GM12878 (cell line): ENCODE results near the gene NIPSNAP3A. TPM values are rescaled to one million over a fixed set of nuclear protein-coding genes. Genes with fewer than 3 reads are reported as not detected.

Experiments
- CHD4 ChIP-seq: fragments of 200-600 bp; sonication (generic); IDR thresholded peaks from 2 replicates; pipeline ENCODE4 v1.6.1; 2016; ENCODE audit warnings: mild to moderate bottlenecking
- CUX1 ChIP-seq: IDR thresholded peaks from 2 replicates; pipeline ENCODE4 v1.6.1; 2012; ENCODE audit warnings: improper control_type of control experiment, low read depth, low read length; ENCODE audit not compliant: insufficient replicate concordance
- E2F4 ChIP-seq: IDR thresholded peaks from 2 replicates; pipeline ENCODE4 v1.6.1; 2012; ENCODE audit warnings: low read depth, low read length, improper control_type of control experiment
- EED ChIP-seq: sonication (generic); IDR thresholded peaks from 2 replicates; pipeline ENCODE4 v1.6.1; 2016; ENCODE audit warnings: antibody characterized with exemption, low read depth
- EGR1 ChIP-seq, 2 experiments: IDR thresholded peaks; 1 replicate in 1 of 2; 2 replicates in 1 of 2; pipeline ENCODE4 v1.6.1; 2011 to 2012; ENCODE audit warnings: low read depth in 2 of 2, low read length in 2 of 2, borderline replicate concordance in 1 of 2, mild to moderate bottlenecking in 1 of 2, moderate library complexity in 1 of 2
- MYB ChIP-seq: fragments of 150-350 bp; IDR thresholded peaks from 2 replicates; pipeline ENCODE4 v1.6.1; 2014; ENCODE audit warnings: mild to moderate bottlenecking, low read depth, low read length, borderline replicate concordance
- NFXL1 ChIP-seq: fragments of 450-650 bp; IDR thresholded peaks from 2 replicates; pipeline ENCODE4 v1.6.1; 2017; ENCODE audit warnings: antibody characterized with exemption, mild to moderate bottlenecking, borderline replicate concordance
- NR2C1 ChIP-seq: fragments of 450-650 bp; IDR thresholded peaks from 2 replicates; pipeline ENCODE4 v1.6.1; 2017; ENCODE audit warnings: antibody characterized with exemption, mild to moderate bottlenecking, moderate library complexity
- NRF1 ChIP-seq: conservative IDR thresholded peaks from 2 replicates; pipeline ENCODE4 v1.6.1; 2011; ENCODE audit warnings: mild to moderate bottlenecking, low read depth, low read length, improper control_type of control experiment
- POLR2AphosphoS2 ChIP-seq: IDR thresholded peaks from 2 replicates; pipeline ENCODE4 v1.6.1; 2011; ENCODE audit warnings: low read depth, mild to moderate bottlenecking, low read length, improper control_type of control experiment, moderate library complexity
- PRDM15 ChIP-seq: fragments of 450-650 bp; formaldehyde crosslinking; IDR thresholded peaks from 2 replicates; pipeline ENCODE4 v1.4.0; 2020; ENCODE audit warnings: mild to moderate bottlenecking, moderate library complexity
- SUZ12 ChIP-seq: fragments of 200-600 bp; sonication (generic); IDR thresholded peaks from one replicate; pipeline ENCODE4 v1.6.1; 2018; ENCODE audit warnings: antibody characterized with exemption, mild to moderate bottlenecking; ENCODE audit not compliant: unreplicated experiment
- ZBTB40 ChIP-seq: fragments of 450-650 bp; IDR thresholded peaks from 2 replicates; pipeline ENCODE4 v1.6.1; 2016; ENCODE audit warnings: mild to moderate bottlenecking, moderate library complexity, borderline replicate concordance
- ZNF217 ChIP-seq: fragments of 450-650 bp; IDR thresholded peaks from 2 replicates; pipeline ENCODE4 v1.6.1; 2017; ENCODE audit warnings: antibody characterized with exemption, mild to moderate bottlenecking
- polyA plus RNA-seq, 11 experiments: library from polyadenylated mRNA; depleted of rRNA in 4 of 11; unstranded in 6 of 11; stranded (reverse) in 5 of 11; fragments of >200 nt; fragmentation: Nextera tagmentation in 4 of 11; fragmentation: Illumina TruSeq in 1 of 11; extraction: Ambion mirVana in 4 of 11; extraction: Trizol in 1 of 11; gene quantifications; 1 replicate in 1 of 11; 2 replicates in 10 of 11; pipeline versions ENCODE4 v1.2.1 to v1.2.3, GENCODE V29; 2011 to 2016; ENCODE audit warnings: inconsistent platforms in 2 of 11, missing spikeins in 2 of 11, low read depth in 1 of 11
- total RNA-seq, 4 experiments: library from RNA; depleted of rRNA in 3 of 4; stranded (reverse); fragments of >200 nt in 3 of 4; fragmentation: Illumina TruSeq in 1 of 4; extraction: Trizol in 1 of 4; gene quantifications; 2 replicates each; pipeline versions ENCODE4 v1.2.1 to v1.2.3, GENCODE V29; 2013 to 2021

Gene NIPSNAP3A
- total and polyA plus RNA-seq, 10 of the 15 experiments (the other 5 are each of a cell fraction or from before 2014, with no cell fraction given) = 19.1 to 87.2 (median 34.0) TPM

- no peak for TF ChIP-seq PRDM15 (CRISPR knock-in tag)
- no peak for TF ChIP-seq EGR1 (IDR thresholded peaks at IDR 0.05; ENCODE audit: borderline replicate concordance in 1 of 2, low read depth in 2 of 2, low read length in 2 of 2)
- no peak for TF ChIP-seq ZNF217
- 0 out of 2 replicates have a peak, but pooled peaks have one; percentile 22 for TF ChIP-seq E2F4
- TF ChIP-seq POLR2AphosphoS2 = no peak
- no peak for TF ChIP-seq NFXL1
- no peak for TF ChIP-seq MYB
- TF ChIP-seq NRF1 = peak; percentile 35; the same call in 1 of the 2 replicates
- TF ChIP-seq CHD4 = no peak
- TF ChIP-seq ZBTB40 = no peak
- TF ChIP-seq SUZ12 = no peak
- peak; percentile 50 for TF ChIP-seq EED
- no peak for TF ChIP-seq CUX1
- peak; percentile 86 for TF ChIP-seq NR2C1
These were observed at the start of gene NIPSNAP3A (continued) for GRCh38 chr9:104747565-104748358.
